GM12891 (cell line): Measurements from ENCODE around the gene AHSP.
"Not testable (repeated sequence)": the region's sequence is repeated elsewhere in the genome, so short reads cannot be mapped to it uniquely, and the experiment has no call there.

Source experiments
- DNase-seq: peaks from one replicate; pipeline ENCODE4 v3.0.0; 2011; ENCODE audit warnings: low spot score; ENCODE audit not compliant: insufficient read length
- FAIRE-seq: peaks from 2 replicates; lab custom pipeline; 2011; peaks lifted over from hg19 to GRCh38; lab: Jason Lieb, UNC
- PAX5 ChIP-seq: IDR thresholded peaks from 2 replicates; pipeline ENCODE4 v1.6.1; 2011; ENCODE audit warnings: low read length, moderate library complexity, mild to moderate bottlenecking; ENCODE audit not compliant: insufficient read depth, severe bottlenecking
- POLR2A ChIP-seq: IDR thresholded peaks from 2 replicates; pipeline ENCODE4 v1.6.1; 2011; ENCODE audit warnings: low read depth, low read length, control low read depth
- POLR2AphosphoS5 ChIP-seq: IDR thresholded peaks from 2 replicates; pipeline ENCODE4 v1.6.1; 2011; ENCODE audit warnings: low read depth, low read length, control low read depth
- POU2F2 ChIP-seq: IDR thresholded peaks from 2 replicates; pipeline ENCODE4 v1.6.1; 2011; ENCODE audit warnings: low read depth, mild to moderate bottlenecking, control low read depth, low read length, moderate library complexity
- SPI1 ChIP-seq: IDR thresholded peaks from 2 replicates; pipeline ENCODE4 v1.6.1; 2011; ENCODE audit warnings: low read depth, low read length, control low read depth
- TAF1 ChIP-seq: IDR thresholded peaks from 2 replicates; pipeline ENCODE4 v1.6.1; 2011; ENCODE audit warnings: low read depth, low read length, control low read depth

Gene AHSP

DNA sequence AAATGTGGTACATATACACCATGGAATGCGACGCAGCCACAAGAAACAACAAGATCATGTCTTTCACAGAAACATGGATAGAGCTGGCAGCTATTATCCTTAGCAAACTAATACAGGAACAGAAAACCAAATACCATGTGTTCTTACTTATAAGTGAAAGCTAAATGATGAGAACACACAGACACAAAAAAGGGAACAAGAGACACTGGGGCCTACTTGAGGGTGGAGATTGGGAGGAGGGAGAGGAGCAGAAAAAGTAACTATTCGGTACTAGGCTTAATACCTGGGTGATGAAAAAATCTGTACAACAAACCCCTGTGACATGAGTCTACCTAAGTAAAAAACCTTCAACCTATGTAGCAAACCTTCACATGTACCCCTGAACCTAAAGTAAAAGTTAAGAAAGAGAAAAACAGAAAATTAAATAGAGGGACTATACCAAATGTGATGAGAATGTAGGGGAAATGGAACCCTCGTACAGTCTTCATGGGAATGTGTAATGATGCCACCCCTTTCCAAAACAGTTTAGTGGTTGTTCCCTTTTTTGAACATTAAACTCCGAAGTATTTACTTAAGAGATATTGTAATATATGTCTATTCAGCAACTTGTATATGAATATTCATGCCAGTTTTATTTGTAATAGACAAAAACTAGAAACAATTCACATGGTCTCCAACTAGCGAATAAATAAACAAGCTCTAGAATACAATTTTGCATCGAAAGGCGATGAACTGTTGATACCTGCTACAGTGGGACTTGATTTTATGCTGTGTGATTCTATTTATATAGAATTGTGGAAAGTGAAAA lies 33.9 kb downstream of the AHSP start:
- FAIRE-seq (no peak), DNase-seq (no peak)
- TF ChIP-seq POU2F2 = no peak
- no peak for TF ChIP-seq TAF1
- no peak for TF ChIP-seq POLR2AphosphoS5
- TF ChIP-seq SPI1 = no peak
- TF ChIP-seq PAX5 = no peak
- no peak for TF ChIP-seq POLR2A

DNA sequence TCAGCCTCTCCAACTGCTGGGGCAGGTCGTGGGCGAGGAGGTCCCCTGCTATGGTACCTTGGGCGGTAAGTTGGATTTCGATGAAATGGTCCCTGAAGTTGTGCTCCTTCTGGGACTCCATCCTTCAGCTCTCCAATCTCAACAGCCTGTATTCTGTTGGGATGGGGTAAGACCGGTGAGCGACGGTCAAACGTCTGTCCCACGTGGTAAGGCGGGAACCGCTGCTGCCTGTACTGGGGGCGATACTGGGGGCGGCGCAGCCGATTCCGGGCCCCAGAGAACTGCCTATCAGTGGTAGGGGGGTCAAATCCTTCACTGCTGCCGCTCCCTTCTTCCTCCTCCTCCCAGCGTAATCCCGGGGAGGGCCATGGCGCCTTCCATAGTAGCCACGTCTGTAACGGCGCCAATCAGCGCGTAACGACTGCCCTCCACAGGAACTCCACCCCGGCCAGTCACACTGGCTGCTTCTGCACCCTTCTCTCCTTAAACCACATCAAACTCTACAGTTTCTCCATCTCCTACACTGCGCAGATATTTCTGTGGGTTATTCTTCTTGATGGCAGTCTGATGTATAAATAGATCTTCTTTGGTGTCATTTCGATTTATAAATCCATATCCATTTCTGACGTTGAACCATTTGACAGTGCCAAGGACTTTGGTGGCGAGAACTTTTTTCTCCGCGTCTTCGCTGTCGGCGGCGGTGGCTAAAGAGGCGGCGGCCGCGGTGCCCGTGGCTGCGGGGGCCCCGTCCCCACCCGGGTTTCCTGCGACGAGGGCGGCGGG lies 41.1 kb downstream of the AHSP start:
- TF ChIP-seq SPI1 = no peak
- DNase-seq = no peak
- no peak for FAIRE-seq

DNA sequence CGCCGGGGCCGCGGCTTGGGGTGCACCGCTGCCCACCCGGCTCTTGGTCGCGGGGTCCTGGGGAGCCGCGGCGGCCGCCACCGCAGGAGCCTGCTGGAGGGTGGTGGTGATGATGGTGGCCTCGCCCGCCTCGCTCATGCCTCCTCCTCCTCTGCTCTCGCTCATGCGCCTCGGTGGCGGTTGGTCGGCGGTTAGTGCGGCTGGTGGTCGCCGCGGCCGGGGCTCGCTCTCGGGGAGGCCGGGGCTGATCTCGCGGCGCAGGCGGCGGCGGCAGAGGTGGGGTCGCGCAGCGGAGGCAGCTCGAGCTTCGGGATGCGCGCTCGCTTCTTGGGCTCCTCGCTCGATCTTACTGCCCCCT lies 41.6 kb downstream of the AHSP start:
- DNase-seq (no peak), FAIRE-seq (no peak)
- TF ChIP-seq POLR2AphosphoS5 (no peak), POLR2A (no peak), TAF1 (no peak), POU2F2 (no peak), PAX5 (no peak), SPI1 (no peak)

DNA sequence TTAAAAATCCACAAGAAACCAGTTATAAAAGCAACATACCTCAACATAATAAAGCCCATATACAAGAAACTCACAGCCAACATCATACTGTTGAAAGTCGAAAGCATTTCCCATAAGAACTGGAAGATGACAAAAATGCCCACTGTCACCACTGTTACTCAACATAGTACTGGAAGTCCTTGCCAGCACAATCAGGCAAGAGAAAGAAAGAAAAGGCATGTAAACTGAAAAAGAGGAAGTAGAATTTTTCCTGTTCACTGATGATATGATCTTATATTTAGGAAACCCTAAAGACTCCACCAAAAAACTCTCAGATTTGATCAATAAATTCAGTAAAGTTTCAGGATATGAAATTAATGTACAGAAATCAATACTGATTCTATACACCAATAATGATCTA lies 45.1 kb downstream of the AHSP start:
- FAIRE-seq = no peak
- no peak for TF ChIP-seq POLR2AphosphoS5
- no peak for TF ChIP-seq POU2F2
- no peak for TF ChIP-seq POLR2A
- no peak for TF ChIP-seq SPI1
- no peak for TF ChIP-seq TAF1
- TF ChIP-seq PAX5 = no peak

DNA sequence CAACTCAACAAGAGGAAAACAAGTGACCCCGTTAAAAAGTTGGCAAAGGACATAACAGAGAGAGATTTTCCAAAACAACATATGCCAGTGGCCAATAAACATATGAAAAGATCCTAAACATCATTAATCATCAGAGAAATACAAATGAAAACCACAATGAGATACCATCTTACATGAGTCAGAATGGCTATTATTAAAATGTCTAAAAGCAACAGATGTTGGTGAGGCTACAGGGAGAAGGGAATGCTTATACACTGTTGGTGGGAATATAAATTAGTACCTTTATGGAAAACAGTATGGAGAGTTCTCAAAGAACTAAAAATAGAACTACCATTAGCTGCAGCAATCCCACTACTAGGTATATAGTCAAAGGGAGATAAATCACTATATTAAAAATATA lies 46.5 kb downstream of the AHSP start:
- not testable (repeated sequence) for FAIRE-seq, DNase-seq

More for the DNA sequence above, 45.1 kb downstream of the AHSP start:
- DNase-seq = no peak

DNA sequence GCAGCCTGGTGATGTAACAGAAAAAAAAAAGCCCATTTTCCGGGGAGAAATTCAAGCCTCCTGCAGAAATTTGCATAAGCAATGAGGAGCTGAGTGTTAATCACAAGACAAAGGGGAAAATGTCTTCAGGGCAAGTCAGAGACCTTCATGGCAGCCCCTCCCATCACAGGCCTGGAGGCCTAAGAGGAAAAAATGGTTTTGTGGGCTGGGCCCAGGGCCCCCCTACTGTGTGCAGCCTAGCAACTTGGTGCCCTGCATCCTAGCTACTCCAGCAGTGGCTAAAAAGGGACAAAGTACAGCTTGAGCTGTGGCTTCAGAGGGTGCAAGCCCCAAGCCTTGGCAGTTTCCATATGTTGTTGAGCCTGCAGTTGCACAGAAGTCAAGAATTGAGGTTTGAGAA lies 49.7 kb downstream of the AHSP start:
- no peak for DNase-seq
- no peak for FAIRE-seq
- TF ChIP-seq SPI1 = no peak
- TF ChIP-seq PAX5 = no peak
